WTC11 (cell line): Measurements from ENCODE around the gene GIGYF2.

Source experiments
- CTCF ChIP-seq: fragments of 200-600 bp; IDR thresholded peaks from 2 replicates; pipeline ENCODE4 v1.8.0; 2022; ENCODE audit warnings: antibody characterized with exemption
- GABPB1 ChIP-seq: sonication (generic); formaldehyde crosslinking; IDR thresholded peaks from 2 replicates; pipeline ENCODE4 v1.8.1; 2023; ENCODE audit warnings: mild to moderate bottlenecking, missing genetic modification reagents
- ZBTB43 ChIP-seq: sonication (generic); formaldehyde crosslinking; IDR thresholded peaks from 2 replicates; pipeline ENCODE4 v1.8.1; 2023; ENCODE audit warnings: mild to moderate bottlenecking, missing genetic modification reagents

- no peak for TF ChIP-seq CTCF
- TF ChIP-seq GABPB1 (CRISPR knock-in tag): no peak
- no peak for TF ChIP-seq ZBTB43 (CRISPR knock-in tag)
Observed at GRCh38 chr2:232779934-232780333, 82.8 kb downstream of the GIGYF2 start.
